ENCODE data around the gene SIGLEC10.
"Not testable (repeated sequence)": the region's sequence is repeated elsewhere in the genome, so short reads cannot be mapped to it uniquely, and the experiment has no call there.

Gene SIGLEC10, protein sequence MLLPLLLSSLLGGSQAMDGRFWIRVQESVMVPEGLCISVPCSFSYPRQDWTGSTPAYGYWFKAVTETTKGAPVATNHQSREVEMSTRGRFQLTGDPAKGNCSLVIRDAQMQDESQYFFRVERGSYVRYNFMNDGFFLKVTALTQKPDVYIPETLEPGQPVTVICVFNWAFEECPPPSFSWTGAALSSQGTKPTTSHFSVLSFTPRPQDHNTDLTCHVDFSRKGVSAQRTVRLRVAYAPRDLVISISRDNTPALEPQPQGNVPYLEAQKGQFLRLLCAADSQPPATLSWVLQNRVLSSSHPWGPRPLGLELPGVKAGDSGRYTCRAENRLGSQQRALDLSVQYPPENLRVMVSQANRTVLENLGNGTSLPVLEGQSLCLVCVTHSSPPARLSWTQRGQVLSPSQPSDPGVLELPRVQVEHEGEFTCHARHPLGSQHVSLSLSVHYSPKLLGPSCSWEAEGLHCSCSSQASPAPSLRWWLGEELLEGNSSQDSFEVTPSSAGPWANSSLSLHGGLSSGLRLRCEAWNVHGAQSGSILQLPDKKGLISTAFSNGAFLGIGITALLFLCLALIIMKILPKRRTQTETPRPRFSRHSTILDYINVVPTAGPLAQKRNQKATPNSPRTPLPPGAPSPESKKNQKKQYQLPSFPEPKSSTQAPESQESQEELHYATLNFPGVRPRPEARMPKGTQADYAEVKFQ

DNA sequence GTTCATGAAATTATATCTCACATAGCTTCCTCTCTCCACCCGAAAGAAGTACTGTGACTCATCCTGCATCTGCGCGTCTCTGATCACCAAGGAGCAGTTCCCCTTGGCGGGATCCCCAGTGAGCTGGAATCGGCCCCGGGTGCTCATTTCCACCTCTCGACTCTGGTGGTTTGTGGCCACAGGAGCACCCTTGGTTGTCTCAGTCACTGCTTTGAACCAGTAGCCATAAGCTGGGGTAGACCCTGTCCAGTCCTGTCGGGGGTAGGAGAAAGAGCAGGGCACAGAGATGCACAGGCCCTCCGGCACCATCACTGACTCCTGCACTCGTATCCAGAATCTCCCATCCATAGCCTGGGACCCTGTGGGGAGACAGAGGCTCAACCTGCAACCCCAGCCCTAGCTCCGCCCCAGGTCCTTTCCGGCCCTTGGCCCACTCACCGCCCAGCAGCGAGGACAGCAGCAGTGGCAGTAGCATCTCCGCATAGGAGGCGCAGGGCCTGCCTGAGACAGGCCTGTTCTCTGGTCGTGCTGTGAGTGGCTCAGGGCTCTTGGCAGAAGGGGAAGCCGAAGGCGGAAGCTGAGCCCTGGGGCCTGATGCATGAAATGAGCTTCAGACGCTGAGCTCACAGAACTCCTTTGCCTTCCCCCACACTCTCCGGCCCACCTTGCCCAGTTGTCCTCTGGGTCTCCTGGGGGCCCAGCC is at the start of gene SIGLEC10:
SIGLEC10 (minus strand) TSS at position 536 of the 703 bp plus-strand sequence; CDS start at position 475, 61 bp downstream.
- no peak for DNase-seq

DNA sequence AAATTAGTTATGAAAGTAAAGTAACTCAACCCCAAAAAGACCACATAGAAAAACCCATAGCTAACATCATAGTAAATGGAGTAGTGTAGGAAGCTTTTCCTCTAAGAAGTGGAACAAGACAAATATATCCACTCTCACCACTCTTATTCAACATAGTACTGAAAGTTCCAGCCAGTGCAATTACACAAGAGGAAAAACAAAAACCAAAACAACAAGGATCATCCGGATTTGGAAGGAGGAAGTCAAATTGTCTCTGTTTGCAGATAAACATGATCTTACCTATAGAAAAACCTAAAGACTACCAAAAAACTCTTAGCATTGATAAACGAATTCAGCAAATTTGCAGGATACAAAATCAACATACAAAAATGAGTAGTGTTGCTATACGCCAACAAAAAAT is 49.3 kb upstream of the SIGLEC10 start:
- DNase-seq, result no peak

DNA sequence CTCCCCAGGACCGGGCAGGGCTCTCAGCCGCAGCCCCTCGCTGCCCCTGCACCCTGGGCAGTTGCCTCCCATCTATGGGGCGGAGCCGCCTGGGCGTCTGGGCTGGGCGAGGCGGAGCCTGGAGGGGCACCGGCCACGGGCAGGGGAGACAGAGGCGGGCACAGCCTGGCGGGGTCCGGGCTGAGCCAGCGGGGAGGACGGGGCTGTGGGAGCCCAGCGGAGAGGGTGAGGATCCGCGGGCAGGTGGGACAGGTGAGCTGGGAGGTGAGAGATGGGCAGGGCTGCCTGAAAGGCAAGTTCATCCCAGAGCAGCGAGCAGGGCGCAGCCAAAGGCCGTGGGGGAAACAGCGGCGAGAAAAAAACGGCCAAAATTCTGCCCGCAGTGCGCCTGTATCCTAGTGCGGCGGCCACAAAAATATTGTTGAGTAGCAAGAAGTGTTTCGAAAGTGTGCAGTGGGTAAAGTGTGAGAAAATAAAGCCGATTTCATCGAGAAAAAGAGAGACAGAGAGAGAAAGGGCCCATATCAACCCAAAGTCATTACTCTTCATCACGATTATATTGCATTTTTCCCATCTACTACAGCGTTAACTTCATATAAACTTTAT is 46.6 kb upstream of the SIGLEC10 start:
- DNase-seq, result not testable (repeated sequence)

DNA sequence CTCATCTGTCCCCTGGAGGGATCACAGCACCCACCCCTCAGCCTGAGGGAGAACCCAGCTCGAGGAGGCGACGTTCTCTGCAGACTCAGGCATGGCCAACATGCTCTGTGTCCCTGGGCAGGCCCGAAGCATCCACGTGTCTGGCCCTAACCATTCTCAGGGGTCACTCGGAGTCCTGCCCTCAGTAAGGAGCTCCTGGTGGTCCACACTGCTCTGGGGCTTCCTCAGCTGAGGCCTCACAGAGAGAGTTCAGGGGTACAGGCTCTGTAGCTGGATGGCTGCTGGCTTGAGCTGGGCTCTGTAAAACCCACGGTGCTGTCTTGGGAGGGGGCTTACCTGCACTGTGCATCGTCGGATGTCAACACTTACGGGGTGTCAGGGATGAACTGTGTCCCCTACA is 45.2 kb upstream of the SIGLEC10 start:
- DNase-seq, result no peak

DNA sequence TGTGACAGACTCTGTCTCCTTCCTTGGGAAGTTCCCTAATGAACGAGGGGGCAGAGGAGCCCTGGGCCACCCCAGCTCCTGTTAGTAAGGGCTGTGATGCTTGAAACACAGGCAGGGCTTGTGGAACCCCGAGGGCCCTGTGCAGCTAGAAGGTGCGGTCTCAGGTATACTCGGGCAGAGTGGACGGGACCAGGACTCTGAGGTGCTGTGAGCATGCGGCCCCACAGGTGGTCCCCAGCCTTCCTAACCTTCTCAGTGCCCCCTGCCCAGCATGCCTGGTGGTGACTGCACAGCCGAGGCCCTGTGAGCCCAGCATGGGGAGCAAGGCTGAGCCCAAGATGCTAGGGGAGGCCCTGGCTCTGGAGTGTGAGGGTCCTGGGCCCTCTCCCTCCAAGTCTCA is 44.8 kb upstream of the SIGLEC10 start:
- DNase-seq, result no peak

DNA sequence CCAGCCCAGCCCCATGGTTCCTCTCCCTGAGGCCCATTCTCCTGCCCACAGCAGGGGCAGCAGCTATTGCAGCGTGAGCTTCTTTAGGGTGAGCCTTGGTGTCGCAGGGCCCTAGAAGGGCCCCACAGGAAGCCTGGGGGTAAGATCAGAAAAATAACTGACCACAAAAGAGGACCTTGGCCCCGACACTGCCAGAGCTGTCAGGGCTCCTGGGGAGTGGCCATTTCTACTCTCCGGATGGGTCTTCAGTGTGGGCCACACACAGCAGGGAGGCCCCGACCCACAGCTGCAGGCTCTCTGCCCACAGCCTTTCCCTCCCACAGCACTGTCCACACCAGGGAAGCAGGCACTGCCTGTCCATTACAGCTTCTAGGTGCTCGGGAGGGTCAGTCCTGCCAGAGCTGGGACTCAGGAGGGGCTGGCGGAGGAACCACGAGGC is 44.3 kb upstream of the SIGLEC10 start:
- DNase-seq, result no peak

DNA sequence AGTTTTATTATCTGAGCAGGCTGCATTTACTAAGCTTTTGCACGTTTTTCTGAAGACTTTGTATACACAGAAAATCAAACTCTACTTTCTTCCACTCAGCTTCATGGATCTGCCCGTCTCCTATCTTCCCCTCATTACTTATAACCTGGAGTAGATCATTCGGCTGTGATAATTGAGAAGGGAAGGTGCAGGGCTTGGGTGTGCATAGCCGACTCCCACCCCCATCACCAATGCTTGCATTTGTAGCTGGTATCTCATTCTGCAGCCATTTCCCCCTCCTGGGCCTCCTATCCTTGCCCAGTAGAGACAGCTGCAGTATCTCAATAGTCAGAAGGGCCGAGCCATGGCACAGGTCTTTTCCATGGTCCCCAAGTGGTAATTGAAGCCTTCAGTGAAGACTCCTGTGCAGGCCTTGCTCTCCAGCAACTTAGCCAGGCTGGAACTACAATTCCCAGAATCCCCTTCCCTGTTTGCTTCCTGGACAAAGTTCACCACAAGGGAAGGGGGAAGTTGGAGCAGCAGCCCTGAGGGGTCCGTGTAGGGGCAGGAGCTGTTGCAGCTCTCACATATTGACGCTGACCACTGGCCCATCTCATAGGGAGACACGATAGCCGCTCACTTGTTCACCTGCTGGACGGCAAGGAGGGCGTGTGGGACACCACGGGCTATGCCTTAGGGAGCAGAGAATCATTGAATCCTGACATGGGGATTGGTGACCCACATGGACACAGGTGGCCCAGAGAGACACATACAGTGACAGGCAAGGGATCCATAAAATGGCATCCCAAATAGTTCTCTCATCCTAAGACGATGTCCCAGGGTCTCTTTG is 42.9 kb upstream of the SIGLEC10 start:
- no peak for DNase-seq

DNA sequence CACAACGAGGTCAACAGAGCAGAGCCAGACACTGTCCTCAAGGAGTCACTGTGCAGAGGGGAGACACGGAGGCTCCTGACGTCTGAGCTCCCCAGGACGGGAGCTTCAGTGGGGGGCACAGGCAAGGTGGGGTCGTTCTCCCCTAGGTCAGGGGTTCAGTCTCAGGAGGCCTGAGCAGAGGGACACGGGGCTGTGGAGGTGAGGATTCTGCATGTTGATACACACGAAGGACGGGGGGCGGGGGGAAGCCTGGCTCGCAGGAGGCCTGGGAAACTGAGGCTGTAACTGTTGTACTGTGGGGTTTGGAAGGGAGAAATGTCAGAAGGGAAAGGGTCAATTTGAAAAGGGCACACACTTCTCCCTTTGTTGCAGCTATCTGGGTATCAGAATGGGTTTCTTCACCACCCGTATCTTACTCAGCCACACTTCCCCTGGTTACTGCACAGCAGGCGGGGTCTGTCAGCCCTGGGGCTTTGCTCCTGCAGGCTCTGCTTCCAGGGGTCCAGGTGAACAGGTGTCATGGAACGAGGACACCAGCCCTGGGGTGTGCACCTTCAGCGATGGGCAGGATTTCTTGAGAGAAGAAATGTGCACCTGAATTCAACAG is 41.6 kb upstream of the SIGLEC10 start:
- no peak for DNase-seq

DNA sequence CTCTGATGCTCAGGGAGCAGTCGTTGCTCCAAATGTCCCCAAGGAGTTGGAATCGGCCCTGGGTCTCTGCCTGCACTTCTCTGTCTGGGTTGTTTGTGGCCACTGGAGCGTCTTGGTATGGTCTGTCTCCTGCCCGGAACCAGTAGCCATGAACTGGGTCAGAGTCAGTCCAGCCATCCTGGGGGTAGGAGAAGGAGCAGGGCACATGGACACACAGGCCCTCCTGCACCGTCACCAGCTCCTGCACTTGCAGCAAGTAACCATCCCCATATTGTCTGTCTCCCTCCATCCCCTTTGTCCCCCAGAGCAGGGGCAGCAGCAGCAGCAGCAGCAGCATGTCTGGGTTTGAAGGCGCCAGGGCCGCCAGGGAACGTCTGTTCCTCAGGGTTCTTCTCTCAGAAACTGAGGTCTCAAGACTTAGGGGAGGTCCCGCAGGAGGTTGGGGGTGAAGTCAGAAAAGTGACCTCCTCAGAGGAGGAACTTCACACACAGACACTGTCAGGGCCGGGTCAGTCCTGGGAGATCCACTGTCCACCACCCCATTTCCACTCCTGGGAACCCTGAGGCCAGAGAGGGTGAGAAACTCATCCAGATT is 40.7 kb upstream of the SIGLEC10 start, which contains the start of gene SIGLEC8:
SIGLEC8 (minus strand) TSS at position 404 of the 595 bp plus-strand sequence; CDS start at position 337, 67 bp downstream.
- DNase-seq, result no peak

DNA sequence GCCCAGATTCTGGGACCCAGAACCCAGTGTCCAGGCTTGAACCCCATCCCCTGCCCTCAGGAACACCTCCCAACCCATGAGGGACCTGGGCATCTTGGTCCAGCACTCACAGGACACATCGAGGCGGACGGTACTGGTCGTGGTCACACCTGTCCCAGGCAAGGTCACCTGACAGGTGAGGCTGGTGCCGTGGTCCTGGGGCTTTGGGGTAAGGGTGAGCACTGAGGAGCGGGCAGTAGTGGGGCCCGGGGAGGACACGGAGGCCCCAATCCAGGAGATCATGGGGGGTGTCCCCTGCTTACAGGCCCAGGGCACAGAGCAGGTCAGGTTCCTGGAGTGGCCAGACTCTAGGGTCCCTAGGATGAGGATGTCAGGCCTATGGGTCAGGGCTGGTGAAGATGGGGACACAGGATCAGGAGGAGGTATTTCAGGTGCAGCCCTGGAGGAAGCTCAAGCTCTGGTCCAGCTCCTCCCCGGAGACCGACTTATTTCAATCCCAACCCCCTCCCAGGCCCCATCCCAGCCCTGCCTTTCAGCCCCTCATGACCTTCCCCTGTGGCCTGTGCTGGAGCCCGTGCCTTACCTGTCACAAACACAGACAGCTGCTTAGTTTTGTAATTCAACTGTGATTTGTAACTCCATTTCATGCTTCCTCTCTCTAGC is 40.0 kb upstream of the SIGLEC10 start:
- DNase-seq, result no peak

DNA sequence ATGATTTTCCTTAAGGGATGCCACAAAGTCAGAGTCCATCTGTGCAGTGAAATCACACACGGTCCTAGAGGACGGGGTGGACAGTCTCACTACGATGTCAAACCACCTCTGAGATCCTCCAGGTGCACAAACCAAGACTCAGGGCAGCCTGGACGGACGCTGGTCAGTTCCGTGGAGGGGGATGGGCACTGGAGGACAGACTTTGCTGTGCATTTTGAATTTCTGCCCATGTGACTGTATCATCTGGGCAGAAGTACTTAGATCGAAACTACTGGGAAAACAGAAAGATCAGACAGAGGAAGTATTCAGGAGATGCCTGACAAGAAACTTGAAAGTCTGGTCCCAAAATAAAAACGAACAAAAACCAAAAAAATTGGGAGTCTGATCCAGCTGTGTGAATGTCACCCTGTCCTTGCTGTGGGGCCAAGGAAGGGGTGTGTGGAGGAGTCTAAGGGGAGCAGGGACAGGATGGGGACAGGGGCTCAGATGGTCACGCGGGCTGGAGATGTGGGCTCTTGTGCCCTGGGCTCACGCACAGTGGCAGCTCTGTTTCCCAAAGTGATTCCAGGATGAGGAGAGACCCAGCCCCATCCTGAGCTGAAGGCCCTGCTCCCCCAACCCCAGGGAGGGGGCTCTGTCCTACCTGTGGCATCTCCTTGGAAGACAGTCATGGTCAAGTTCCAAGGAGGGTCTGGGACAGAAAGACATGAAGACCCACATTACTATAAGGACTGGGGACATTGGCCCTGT is 39.3 kb upstream of the SIGLEC10 start:
- no peak for DNase-seq

DNA sequence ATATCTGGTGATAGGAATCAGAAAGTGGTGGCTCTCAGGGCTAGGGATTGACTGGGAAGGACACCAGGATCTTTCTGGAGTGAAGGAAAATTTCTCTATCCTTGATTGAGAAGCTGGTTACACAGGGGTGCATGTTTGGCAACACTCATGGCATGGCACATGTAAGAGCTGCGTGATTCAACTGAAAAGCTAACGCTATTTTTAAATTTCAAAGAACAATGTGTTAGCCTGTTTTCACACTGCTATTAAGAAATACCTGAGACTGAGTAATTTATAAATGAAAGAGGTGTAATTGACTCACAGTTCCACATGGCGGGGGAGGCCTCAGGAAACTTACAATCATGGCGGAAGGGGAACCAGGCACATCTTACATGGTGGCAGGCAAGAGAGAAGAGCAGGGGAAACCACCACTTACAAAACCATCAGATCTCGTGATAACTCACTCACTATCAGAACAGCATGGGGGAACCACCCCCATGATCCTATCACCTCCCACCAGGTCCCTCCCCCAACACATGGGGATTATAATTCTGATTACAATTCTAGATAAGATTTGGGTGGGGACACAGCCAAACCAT is 33.4 kb upstream of the SIGLEC10 start:
- no peak for DNase-seq

DNA sequence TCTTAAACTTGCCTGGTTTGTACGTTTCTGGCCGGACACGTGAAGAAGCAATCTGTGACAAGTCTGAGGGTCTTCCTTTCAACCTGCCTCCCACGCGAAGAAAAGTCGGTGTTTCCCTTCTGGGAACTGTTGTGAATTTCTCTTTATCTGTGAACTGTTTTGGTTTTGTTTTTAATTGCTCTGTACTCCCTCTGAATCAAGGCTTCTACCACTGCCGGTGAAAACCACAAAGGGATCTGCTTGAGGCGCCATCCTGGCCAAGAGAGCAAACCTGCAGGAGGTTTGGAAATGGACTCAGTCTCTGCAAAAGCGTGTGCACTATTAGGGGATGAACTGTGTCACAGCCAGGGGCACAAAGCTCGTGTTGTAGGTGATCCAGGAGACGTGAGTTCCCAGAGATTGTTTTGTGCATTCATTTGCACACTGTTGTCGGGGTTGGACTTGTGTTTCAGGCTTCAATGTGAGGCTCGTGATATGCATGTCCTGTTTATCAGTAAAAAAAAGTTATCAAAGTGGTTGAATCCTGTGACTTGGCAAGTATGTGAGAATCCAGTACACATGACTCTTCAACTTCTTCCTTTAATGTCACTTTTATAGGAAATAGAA is 31.1 kb upstream of the SIGLEC10 start:
- DNase-seq, result peak; percentile 33

DNA sequence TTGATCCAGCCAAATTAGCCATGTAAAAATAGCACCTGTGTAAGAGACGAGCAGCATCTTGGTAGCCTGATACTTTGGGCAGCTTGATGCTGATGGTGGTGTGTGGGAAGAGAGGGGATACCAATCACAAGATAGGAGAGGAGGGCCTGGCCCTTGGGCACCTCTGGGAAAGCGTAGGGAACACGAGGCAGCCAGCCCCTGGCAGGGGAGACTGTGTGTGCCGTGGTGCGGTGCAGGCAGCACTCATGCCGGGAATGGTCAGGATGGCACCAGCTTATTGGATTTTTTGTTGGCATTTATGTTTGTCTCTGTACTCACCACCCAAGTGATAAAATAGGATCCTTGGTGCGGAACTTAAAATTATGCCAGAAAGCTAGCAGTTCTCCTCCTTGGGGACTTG is 30.6 kb upstream of the SIGLEC10 start:
- no peak for DNase-seq

DNA sequence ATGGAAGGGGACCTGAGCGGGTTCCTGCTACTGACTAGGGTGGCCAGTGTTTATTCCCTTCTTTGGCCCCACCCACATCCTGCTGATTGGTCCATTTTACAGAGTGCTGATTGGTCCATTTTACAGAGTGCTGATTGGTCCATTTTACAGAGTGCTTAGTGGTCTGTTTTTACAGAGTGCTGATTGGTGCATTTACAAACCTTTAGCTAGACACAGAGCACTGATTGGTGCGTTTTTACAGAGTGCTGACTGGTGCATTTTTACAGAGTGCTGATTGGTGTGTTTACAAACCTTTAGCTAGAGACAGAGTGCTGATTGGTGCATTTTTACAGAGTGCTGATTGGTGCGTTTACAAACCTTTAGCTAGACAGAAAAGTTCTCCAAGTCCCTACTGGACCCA is 30.1 kb upstream of the SIGLEC10 start:
- not testable (repeated sequence) for DNase-seq

DNA sequence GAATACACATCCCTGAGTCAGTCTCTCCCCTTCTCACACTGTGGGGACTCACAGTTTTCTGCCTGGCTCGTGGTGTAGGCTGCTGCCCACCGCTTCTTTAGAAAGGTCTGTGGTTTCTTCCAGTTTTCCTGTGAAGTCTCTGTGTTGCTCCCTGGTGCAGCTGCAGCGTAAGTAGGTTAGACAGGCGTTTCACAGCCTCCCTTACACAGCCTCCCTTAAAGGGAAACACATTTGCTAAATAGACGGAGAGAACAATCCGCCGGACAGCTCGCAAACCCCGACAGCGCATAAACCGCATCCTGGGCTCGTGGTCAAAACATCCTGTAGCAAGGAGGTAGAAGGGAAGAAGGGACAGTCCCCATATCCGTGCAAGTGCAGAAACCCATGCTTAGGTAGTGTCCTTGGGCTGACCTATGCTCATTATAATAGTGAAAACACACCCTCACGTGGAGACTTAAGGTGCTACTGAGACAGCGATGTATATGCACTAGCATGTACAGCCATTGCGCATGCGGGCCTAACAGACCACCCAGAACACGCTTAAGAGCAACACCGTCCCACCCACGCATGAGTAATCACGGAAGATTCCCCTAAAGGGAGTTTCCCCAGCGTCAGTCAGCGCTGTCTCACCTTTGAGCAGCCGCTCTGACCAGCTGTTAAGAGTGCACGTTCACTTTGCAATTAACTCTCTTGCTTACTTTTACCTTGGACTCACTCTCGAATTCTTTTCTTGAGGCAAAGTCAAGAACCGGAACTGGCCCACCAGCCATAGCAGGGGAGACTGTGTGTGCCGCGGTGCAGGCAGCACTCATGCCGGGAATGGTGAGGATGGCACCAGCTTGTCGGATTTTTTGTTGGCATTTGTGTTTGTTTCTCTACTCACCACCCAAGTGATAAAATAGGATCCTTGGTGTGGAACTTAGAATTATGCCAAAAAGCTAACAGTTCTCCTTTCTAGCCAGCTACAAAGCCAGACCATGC is 24.3 kb upstream of the SIGLEC10 start:
- DNase-seq, result peak; percentile 86

DNA sequence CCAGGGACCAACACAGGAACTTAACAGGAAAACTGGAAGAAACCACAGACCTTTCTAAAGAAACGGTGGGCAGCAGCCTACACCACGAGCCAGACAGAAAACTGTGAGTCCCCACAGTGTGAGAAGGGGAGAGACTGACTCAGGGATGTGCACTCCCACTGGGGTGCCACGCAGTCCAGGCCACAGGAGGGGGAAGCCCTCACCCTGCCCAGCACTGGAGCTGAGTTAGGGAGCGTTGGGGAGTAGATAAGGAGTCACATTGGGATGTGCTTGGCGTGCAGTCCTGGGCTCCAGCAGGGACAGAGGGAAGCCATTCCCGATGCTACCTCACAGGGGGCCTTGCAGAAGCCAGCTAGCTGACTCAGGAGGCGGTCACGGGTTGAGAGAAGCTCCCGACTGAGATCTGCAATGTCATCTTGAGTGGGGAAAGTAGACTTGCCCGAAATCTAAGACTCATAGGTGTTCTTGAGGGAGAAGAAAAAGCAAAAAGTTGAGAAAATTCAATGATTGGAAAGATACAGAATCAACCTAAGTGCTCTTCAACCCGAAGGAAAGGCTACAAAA is 23.5 kb upstream of the SIGLEC10 start:
- peak; percentile 63 for DNase-seq

Measured in activated CD8-positive, alpha-beta memory T cell treated with anti-CD3 and anti-CD28 coated beads, Interleukin-2, amount 50 U/mL, for 4 hours (primary cell).